DOHH2 (cell line): ENCODE data around the gene PTPN22.

ENCODE experiments used
- CTCF ChIP-seq: fragments of 200-600 bp; sonication (generic); IDR thresholded peaks from one replicate; pipeline ENCODE4 v1.5.1; 2014; ENCODE audit warnings: antibody characterized with exemption, mild to moderate bottlenecking, low read depth, low read length; ENCODE audit not compliant: poor library complexity, severe bottlenecking
- EZH2phosphoT487 ChIP-seq: fragments of 200-600 bp; sonication (generic); IDR thresholded peaks from 2 replicates; pipeline ENCODE4 v1.6.1; 2017; ENCODE audit warnings: borderline replicate concordance, mild to moderate bottlenecking, antibody characterized with exemption, low read length, moderate library complexity, mixed read lengths

GRCh38 chr1:113903501-113904292 lies 32.2 kb upstream of the PTPN22 start:
- no peak for TF ChIP-seq CTCF
- TF ChIP-seq EZH2phosphoT487, result no peak
